HepG2 (cell line): ENCODE measurements around the gene KIAA0930. TPM values are rescaled to one million over a fixed set of nuclear protein-coding genes. Genes with fewer than 3 reads are reported as not detected.

Experiments
- EEA1 ChIP-seq: sonication (generic); formaldehyde crosslinking; IDR thresholded peaks from 2 replicates; pipeline ENCODE4 v1.5.1; 2020; ENCODE audit warnings: mild to moderate bottlenecking, missing genetic modification reagents, borderline replicate concordance
- GABPA ChIP-seq, 2 experiments: IDR thresholded peaks; 2 replicates each; pipeline ENCODE4 v1.6.1; 2011 to 2016; ENCODE audit warnings: low read depth in 2 of 2, low read length in 1 of 2, missing biosample characterization in 1 of 2, missing genetic modification characterization in 1 of 2
- GATAD2A ChIP-seq: IDR thresholded peaks from 2 replicates; pipeline ENCODE4 v1.6.1; 2016
- HOXA5 ChIP-seq: sonication (generic); formaldehyde crosslinking; IDR thresholded peaks from 2 replicates; pipeline ENCODE4 v1.4.0; 2020; ENCODE audit warnings: missing genetic modification reagents
- KDM3A ChIP-seq: IDR thresholded peaks from 2 replicates; pipeline ENCODE4 v1.6.1; 2018; ENCODE audit warnings: low read depth, missing compliant biosample characterization
- KDM6A ChIP-seq: IDR thresholded peaks from 2 replicates; pipeline ENCODE4 v1.6.1; 2016; ENCODE audit warnings: low read depth
- MXD4 ChIP-seq: IDR thresholded peaks from 2 replicates; pipeline ENCODE4 v1.6.1; 2016; ENCODE audit warnings: mild to moderate bottlenecking, missing biosample characterization, missing genetic modification reagents
- RARG ChIP-seq: sonication (generic); formaldehyde crosslinking; IDR thresholded peaks from 2 replicates; pipeline ENCODE4 v1.4.0; 2020; ENCODE audit warnings: low read depth, mild to moderate bottlenecking, missing genetic modification reagents
- RELA ChIP-seq: sonication (generic); formaldehyde crosslinking; IDR thresholded peaks from 2 replicates; pipeline ENCODE4 v1.4.0; 2020; ENCODE audit warnings: missing genetic modification reagents
- SMC3 ChIP-seq: IDR thresholded peaks from 2 replicates; pipeline ENCODE4 v1.6.1; 2011; ENCODE audit warnings: low read length, improper control_type of control experiment
- TEAD2 ChIP-seq: sonication (generic); formaldehyde crosslinking; IDR thresholded peaks from 2 replicates; pipeline ENCODE4 v1.9.0; 2021; ENCODE audit warnings: missing genetic modification reagents
- YY1 ChIP-seq: IDR thresholded peaks from 2 replicates; pipeline ENCODE4 v1.6.1; 2011; ENCODE audit warnings: low read length, low read depth, moderate library complexity, mild to moderate bottlenecking; ENCODE audit not compliant: insufficient read depth, insufficient replicate concordance
- ZNF224 ChIP-seq: sonication (generic); formaldehyde crosslinking; IDR thresholded peaks from 2 replicates; pipeline ENCODE4 v1.5.0; 2020; ENCODE audit warnings: mild to moderate bottlenecking, missing genetic modification reagents
- ZNF251 ChIP-seq: sonication (generic); formaldehyde crosslinking; IDR thresholded peaks from 2 replicates; pipeline ENCODE4 v1.9.0; 2021; ENCODE audit warnings: mild to moderate bottlenecking, missing genetic modification reagents
- ZNF761 ChIP-seq: sonication (generic); formaldehyde crosslinking; conservative IDR thresholded peaks from 2 replicates; pipeline ENCODE4 v1.4.0; 2020; ENCODE audit warnings: mild to moderate bottlenecking, missing genetic modification reagents
- ZSCAN30 ChIP-seq: sonication (generic); formaldehyde crosslinking; IDR thresholded peaks from 2 replicates; pipeline ENCODE4 v1.5.0; 2020; ENCODE audit warnings: mild to moderate bottlenecking, missing genetic modification reagents
- polyA plus RNA-seq, 8 experiments: library from polyadenylated mRNA; depleted of rRNA in 3 of 8; stranded (reverse) in 7 of 8; unstranded in 1 of 8; fragments of >200 nt; fragmentation: Illumina TruSeq in 4 of 8; extraction: Trizol in 4 of 8; gene quantifications; 2 replicates each; pipeline versions ENCODE4 v1.2.1 to v1.2.3, GENCODE V29; 2011 to 2016; ENCODE audit warnings: low read depth in 4 of 8, missing spikeins in 1 of 8, mixed read lengths in 1 of 8; ENCODE audit not compliant: insufficient read depth in 1 of 8
- total RNA-seq, 5 experiments: library from RNA; depleted of rRNA; stranded (reverse); fragments of >200 nt; fragmentation: Illumina TruSeq; extraction: Trizol; gene quantifications; 2 replicates each; pipeline ENCODE4 v1.2.3, GENCODE V29; 2016; ENCODE audit warnings: low read depth in 1 of 5
- TF ChIP-seq, protein P1 (sequence below): sonication (generic); formaldehyde crosslinking; IDR thresholded peaks from 2 replicates; pipeline ENCODE4 v1.4.0; 2020; ENCODE audit warnings: missing genetic modification reagents, mild to moderate bottlenecking, borderline replicate concordance
- TF ChIP-seq, protein P2 (sequence below): sonication (generic); IDR thresholded peaks from 2 replicates; pipeline ENCODE4 v1.6.1; 2016; ENCODE audit warnings: low read depth, borderline replicate concordance
- TF ChIP-seq, protein P3 (sequence below): IDR thresholded peaks from 2 replicates; pipeline ENCODE4 v1.6.1; 2018; ENCODE audit warnings: missing genetic modification reagents, mild to moderate bottlenecking, missing compliant biosample characterization
- TF ChIP-seq, protein P4 (sequence below): fragments of 450-650 bp; IDR thresholded peaks from 2 replicates; pipeline ENCODE4 v1.6.1; 2017; ENCODE audit warnings: mild to moderate bottlenecking

The KIAA0930 gene
- total and polyA plus RNA-seq, 2 of the 13 experiments (the other 11 are each of a cell fraction or from before 2014, with no cell fraction given) = 27.0 to 38.2 TPM

DNA sequence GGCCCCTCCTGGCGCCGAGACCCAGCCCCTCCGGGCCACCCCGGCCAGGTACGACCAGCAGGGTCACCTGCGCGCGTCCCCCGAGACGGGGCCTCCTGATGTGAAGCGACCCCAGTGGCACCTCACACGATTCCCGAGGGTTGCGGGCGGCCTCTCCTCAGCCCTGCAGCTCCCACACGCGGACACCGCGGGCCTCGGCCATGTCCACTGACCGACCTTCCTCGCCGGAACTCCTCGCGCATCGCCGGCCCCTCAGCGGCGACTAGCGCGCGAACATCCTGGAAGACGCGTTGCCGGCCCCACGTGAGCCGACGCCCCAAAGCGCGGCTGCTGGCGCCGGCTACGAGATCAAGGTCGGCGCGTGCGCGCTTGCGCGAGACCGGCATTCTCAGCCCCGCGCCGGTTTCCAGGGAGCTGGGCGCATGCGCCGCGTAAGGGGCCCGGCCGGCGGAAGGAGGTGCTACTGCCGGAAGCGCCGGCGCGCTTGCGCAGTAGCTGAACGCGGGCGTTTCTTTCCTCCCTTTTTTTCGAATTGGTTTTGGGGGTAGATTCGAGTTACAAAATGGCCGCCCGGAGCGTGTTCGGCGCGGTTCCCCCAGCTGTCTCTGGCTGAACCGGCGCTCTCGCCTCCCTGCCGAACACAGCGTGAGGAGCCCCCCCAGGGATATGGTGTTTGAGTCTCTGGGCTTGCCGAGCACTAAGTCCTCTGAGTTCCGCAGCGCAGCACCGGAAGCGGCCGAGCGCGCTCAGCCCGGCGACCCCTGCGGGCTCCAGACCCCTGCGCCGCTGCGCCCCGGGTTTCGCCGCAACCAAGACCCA, 77.0 kb downstream of the KIAA0930 start, which contains the start of gene NUP50 (continued):
- TF ChIP-seq MXD4 (CRISPR knock-in tag) (peak; percentile 94; the same call in 1 of the 2 replicates), ZNF761 (CRISPR knock-in tag) (peak; percentile 70; the same call in 1 of the 2 replicates), ZSCAN30 (no peak), TEAD2 (CRISPR knock-in tag) (peak; percentile 84; the same call in 1 of the 2 replicates), GATAD2A (CRISPR knock-in tag) (peak; percentile 48), EEA1 (CRISPR knock-in tag) (peak; percentile 92; the same call in 1 of the 2 replicates), GABPA (IDR thresholded peaks at IDR 0.05; ENCODE audit: low read depth, low read length) (no peak), GABPA (CRISPR knock-in tag; IDR thresholded peaks at IDR 0.05; ENCODE audit: low read depth) (peak; percentile 74), KDM6A (CRISPR knock-in tag) (no peak), KDM3A (CRISPR knock-in tag) (no peak), ZNF224 (0 out of 2 replicates have a peak, but pooled peaks have one; percentile 82), RELA (CRISPR knock-in tag) (peak; percentile 69; the same call in 1 of the 2 replicates), ZNF251 (CRISPR knock-in tag) (0 out of 2 replicates have a peak, but pooled peaks have one; percentile 72), YY1 (peak; percentile 88), SMC3 (no peak), RARG (CRISPR knock-in tag) (0 out of 2 replicates have a peak, but pooled peaks have one; percentile 51), HOXA5 (CRISPR knock-in tag) (peak; percentile 93)
- TF ChIP-seq, protein P1, sequence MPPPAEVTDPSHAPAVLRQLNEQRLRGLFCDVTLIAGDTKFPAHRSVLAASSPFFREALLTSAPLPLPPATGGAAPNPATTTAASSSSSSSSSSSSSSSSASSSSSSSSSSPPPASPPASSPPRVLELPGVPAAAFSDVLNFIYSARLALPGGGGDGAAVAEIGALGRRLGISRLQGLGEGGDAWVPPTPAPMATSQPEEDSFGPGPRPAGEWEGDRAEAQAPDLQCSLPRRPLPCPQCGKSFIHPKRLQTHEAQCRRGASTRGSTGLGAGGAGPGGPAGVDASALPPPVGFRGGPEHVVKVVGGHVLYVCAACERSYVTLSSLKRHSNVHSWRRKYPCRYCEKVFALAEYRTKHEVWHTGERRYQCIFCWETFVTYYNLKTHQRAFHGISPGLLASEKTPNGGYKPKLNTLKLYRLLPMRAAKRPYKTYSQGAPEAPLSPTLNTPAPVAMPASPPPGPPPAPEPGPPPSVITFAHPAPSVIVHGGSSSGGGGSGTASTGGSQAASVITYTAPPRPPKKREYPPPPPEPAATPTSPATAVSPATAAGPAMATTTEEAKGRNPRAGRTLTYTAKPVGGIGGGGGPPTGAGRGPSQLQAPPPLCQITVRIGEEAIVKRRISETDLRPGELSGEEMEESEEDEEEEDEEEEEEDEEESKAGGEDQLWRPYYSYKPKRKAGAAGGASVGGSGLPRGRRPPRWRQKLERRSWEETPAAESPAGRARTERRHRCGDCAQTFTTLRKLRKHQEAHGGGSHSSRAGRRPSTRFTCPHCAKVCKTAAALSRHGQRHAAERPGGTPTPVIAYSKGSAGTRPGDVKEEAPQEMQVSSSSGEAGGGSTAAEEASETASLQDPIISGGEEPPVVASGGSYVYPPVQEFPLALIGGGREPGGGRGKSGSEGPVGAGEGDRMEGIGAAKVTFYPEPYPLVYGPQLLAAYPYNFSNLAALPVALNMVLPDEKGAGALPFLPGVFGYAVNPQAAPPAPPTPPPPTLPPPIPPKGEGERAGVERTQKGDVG (CRISPR knock-in tag) = peak; percentile 87
- TF ChIP-seq, protein P2, sequence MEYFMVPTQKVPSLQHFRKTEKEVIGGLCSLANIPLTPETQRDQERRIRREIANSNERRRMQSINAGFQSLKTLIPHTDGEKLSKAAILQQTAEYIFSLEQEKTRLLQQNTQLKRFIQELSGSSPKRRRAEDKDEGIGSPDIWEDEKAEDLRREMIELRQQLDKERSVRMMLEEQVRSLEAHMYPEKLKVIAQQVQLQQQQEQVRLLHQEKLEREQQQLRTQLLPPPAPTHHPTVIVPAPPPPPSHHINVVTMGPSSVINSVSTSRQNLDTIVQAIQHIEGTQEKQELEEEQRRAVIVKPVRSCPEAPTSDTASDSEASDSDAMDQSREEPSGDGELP = peak; percentile 31; the same call in 1 of the 2 replicates
- TF ChIP-seq, protein P3, sequence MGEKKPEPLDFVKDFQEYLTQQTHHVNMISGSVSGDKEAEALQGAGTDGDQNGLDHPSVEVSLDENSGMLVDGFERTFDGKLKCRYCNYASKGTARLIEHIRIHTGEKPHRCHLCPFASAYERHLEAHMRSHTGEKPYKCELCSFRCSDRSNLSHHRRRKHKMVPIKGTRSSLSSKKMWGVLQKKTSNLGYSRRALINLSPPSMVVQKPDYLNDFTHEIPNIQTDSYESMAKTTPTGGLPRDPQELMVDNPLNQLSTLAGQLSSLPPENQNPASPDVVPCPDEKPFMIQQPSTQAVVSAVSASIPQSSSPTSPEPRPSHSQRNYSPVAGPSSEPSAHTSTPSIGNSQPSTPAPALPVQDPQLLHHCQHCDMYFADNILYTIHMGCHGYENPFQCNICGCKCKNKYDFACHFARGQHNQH (CRISPR knock-in tag) = peak; percentile 62; the same call in 1 of the 2 replicates
- TF ChIP-seq, protein P4, sequence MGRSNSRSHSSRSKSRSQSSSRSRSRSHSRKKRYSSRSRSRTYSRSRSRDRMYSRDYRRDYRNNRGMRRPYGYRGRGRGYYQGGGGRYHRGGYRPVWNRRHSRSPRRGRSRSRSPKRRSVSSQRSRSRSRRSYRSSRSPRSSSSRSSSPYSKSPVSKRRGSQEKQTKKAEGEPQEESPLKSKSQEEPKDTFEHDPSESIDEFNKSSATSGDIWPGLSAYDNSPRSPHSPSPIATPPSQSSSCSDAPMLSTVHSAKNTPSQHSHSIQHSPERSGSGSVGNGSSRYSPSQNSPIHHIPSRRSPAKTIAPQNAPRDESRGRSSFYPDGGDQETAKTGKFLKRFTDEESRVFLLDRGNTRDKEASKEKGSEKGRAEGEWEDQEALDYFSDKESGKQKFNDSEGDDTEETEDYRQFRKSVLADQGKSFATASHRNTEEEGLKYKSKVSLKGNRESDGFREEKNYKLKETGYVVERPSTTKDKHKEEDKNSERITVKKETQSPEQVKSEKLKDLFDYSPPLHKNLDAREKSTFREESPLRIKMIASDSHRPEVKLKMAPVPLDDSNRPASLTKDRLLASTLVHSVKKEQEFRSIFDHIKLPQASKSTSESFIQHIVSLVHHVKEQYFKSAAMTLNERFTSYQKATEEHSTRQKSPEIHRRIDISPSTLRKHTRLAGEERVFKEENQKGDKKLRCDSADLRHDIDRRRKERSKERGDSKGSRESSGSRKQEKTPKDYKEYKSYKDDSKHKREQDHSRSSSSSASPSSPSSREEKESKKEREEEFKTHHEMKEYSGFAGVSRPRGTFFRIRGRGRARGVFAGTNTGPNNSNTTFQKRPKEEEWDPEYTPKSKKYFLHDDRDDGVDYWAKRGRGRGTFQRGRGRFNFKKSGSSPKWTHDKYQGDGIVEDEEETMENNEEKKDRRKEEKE = no peak
